NCI-H2029 (cell line): ENCODE data around the gene ATG16L2.

ENCODE experiments used
- DNase-seq: peaks from one replicate; lab custom pipeline; 2025; lab: John Stamatoyannopoulos, UW

The ATG16L2 gene

GRCh38 chr11:72814286-72815109, at the start of gene ATG16L2:
Gene ATG16L2 (plus strand): TSS chr11:72814411. CDS start chr11:72814446, 35 bp downstream.
- peak; percentile 74 for DNase-seq

GRCh38 chr11:72764503-72764902, 49.7 kb upstream of the ATG16L2 start:
- DNase-seq, result peak; percentile 62

- DNase-seq, result no peak
Observed at GRCh38 chr11:72766152-72766902, 47.9 kb upstream of the ATG16L2 start.

GRCh38 chr11:72767203-72768062, 46.8 kb upstream of the ATG16L2 start:
- DNase-seq, result no peak

GRCh38 chr11:72768581-72768980, 45.6 kb upstream of the ATG16L2 start:
- no peak for DNase-seq

- no peak for DNase-seq
Observed at GRCh38 chr11:72769680-72770079, 44.5 kb upstream of the ATG16L2 start.

- DNase-seq, result no peak
Observed at GRCh38 chr11:72770799-72771198, 43.4 kb upstream of the ATG16L2 start.

GRCh38 chr11:72771507-72771906, 42.7 kb upstream of the ATG16L2 start:
- DNase-seq, result no peak

- DNase-seq, result no peak
Observed at GRCh38 chr11:72772059-72772458, 42.2 kb upstream of the ATG16L2 start.

- DNase-seq, result no peak
Observed at GRCh38 chr11:72773291-72773690, 40.9 kb upstream of the ATG16L2 start.

- no peak for DNase-seq
Observed at GRCh38 chr11:72773696-72774095, 40.5 kb upstream of the ATG16L2 start.

- DNase-seq, result no peak
Observed at GRCh38 chr11:72774499-72774898, 39.7 kb upstream of the ATG16L2 start.

- DNase-seq, result no peak
Observed at GRCh38 chr11:72775288-72776110, 38.7 kb upstream of the ATG16L2 start.

GRCh38 chr11:72776117-72776843, 37.9 kb upstream of the ATG16L2 start:
- DNase-seq, result no peak

- no peak for DNase-seq
Observed at GRCh38 chr11:72776844-72777754, 37.1 kb upstream of the ATG16L2 start.

GRCh38 chr11:72777755-72778278, 36.4 kb upstream of the ATG16L2 start:
- DNase-seq, result no peak

GRCh38 chr11:72778535-72779494, 35.4 kb upstream of the ATG16L2 start:
- DNase-seq, result no peak

- DNase-seq, result no peak
Observed at GRCh38 chr11:72779495-72780128, 34.6 kb upstream of the ATG16L2 start.
